Stimulated activated CD4-positive, alpha-beta T cell treated with anti-CD3 and anti-CD28 coated beads, Interleukin-1b, Interleukin-23, amount 100 ng/mL, for 24 hours (primary cell): ENCODE data around the gene TMEM52.

Experiments used
- DNase-seq, 4 experiments: peaks; one replicate each; pipeline ENCODE4 v3.0.0-alpha.2; 2020; ENCODE audit warnings: low read depth in 4 of 4, low spot score in 1 of 4

Gene TMEM52

GRCh38 chr1:1918901-1919303, at the start of gene TMEM52:
TMEM52 (minus strand) TSS chr1:1919279; CDS start chr1:1919265, 14 bp downstream.
- peak in 2 of 4 experiments; percentile 16 to 22 for DNase-seq

GRCh38 chr1:1967879-1968278, 48.8 kb upstream of the TMEM52 start:
- DNase-seq = no peak

- no peak for DNase-seq
Observed at GRCh38 chr1:1967151-1967550, 48.1 kb upstream of the TMEM52 start.

GRCh38 chr1:1966071-1966740, 47.1 kb upstream of the TMEM52 start:
- DNase-seq = no peak

- DNase-seq = no peak
Observed at GRCh38 chr1:1965546-1965945, 46.5 kb upstream of the TMEM52 start.

- no peak for DNase-seq
Observed at GRCh38 chr1:1964811-1965210, 45.7 kb upstream of the TMEM52 start.

GRCh38 chr1:1963570-1963969, 44.5 kb upstream of the TMEM52 start:
- no peak for DNase-seq

- DNase-seq = no peak
Observed at GRCh38 chr1:1962752-1963151, 43.7 kb upstream of the TMEM52 start.

- no peak for DNase-seq
Observed at GRCh38 chr1:1960480-1961196, 41.6 kb upstream of the TMEM52 start.

- DNase-seq = peak; percentile 33 to 77 (median 60)
Observed at GRCh38 chr1:1959840-1960479, 40.9 kb upstream of the TMEM52 start.

- DNase-seq = no peak
Observed at GRCh38 chr1:1959459-1959839, 40.4 kb upstream of the TMEM52 start.

- no peak for DNase-seq
Observed at GRCh38 chr1:1958071-1958541, 39.0 kb upstream of the TMEM52 start.

GRCh38 chr1:1957533-1957961, 38.5 kb upstream of the TMEM52 start:
- DNase-seq = no peak

GRCh38 chr1:1956586-1957532, 37.8 kb upstream of the TMEM52 start:
- no peak for DNase-seq

GRCh38 chr1:1956101-1956500, 37.0 kb upstream of the TMEM52 start:
- no peak for DNase-seq

GRCh38 chr1:1955621-1956094, 36.6 kb upstream of the TMEM52 start:
- DNase-seq = no peak

GRCh38 chr1:1954831-1955441, 35.9 kb upstream of the TMEM52 start:
- peak in 1 of 4 experiments; percentile 23 for DNase-seq

GRCh38 chr1:1954015-1954414, 34.9 kb upstream of the TMEM52 start:
- no peak for DNase-seq

- no peak for DNase-seq
Observed at GRCh38 chr1:1950940-1951339, 31.9 kb upstream of the TMEM52 start.

GRCh38 chr1:1948783-1949182, 29.7 kb upstream of the TMEM52 start:
- no peak for DNase-seq
